ENCODE measurements around the gene FCER1A.
"Not testable (repeated sequence)": the region's sequence is repeated elsewhere in the genome, so short reads cannot be mapped to it uniquely, and the experiment has no call there.

- not testable (repeated sequence) for TF ChIP-seq CTCF, POLR2A (IDR thresholded peaks at IDR 0.05)
Observed at GRCh38 chr1:159349374-159349773, 47.2 kb downstream of the FCER1A start.

Measured in thyroid gland (tissue), 4 donors.